Type B pancreatic cell (in vitro differentiated cells): ENCODE measurements around the gene NTN5. TPM values are rescaled to one million over a fixed set of nuclear protein-coding genes. Genes with fewer than 3 reads are reported as not detected.

Experiments used
- DNase-seq: peaks from one replicate; pipeline ENCODE4 v3.0.0; 2021; ENCODE audit warnings: mixed read lengths; ENCODE audit not compliant: unreplicated experiment; ENCODE audit errors: extremely low spot score
- H3K27ac Mint-ChIP-seq: 2 replicates; pipeline ENCODE4 v1.8.0; 2021; ENCODE audit warnings: mild to moderate bottlenecking, mixed read lengths
- H3K27me3 Mint-ChIP-seq: 2 replicates; pipeline ENCODE4 v1.8.0; 2021; ENCODE audit warnings: mixed read lengths
- H3K36me3 Mint-ChIP-seq: 2 replicates; pipeline ENCODE4 v1.8.0; 2021; ENCODE audit warnings: mixed read lengths
- H3K4me1 Mint-ChIP-seq: one replicate; pipeline ENCODE4 v1.8.0; 2021; ENCODE audit warnings: mixed read lengths; ENCODE audit not compliant: unreplicated experiment
- H3K4me3 Mint-ChIP-seq: 2 replicates; pipeline ENCODE4 v1.8.0; 2021; ENCODE audit warnings: mild to moderate bottlenecking, mixed read lengths
- H3K9me3 Mint-ChIP-seq: 2 replicates; pipeline ENCODE4 v1.8.0; 2021; ENCODE audit warnings: mixed read lengths
- CTCF ChIP-seq: fragments of 200-600 bp; sonication (generic); conservative IDR thresholded peaks from 2 replicates; pipeline ENCODE4 v1.5.0; 2021; ENCODE audit warnings: antibody characterized with exemption, mild to moderate bottlenecking
- total RNA-seq: library from RNA; stranded (reverse); gene quantifications from 2 replicates; pipeline ENCODE4 v1.2.1, GENCODE V29; 2021; ENCODE audit warnings: low replicate concordance

The NTN5 gene
- total RNA-seq, 1 donor from 2014 or later, result 1.2 TPM

GRCh38 chr19:48669903-48670668 is 2.7 kb downstream of the NTN5 start:
- H3K9me3 Mint-ChIP-seq, result no peaks in the 10 kb centered on the region
- peaks cover 13% of the 10 kb centered on the region for H3K4me1 Mint-ChIP-seq
- no peak for DNase-seq
- H3K27me3 Mint-ChIP-seq, result peaks cover 2% of the 10 kb centered on the region
- no peak overlapping the region for H3K4me3 Mint-ChIP-seq
- no peaks in the 10 kb centered on the region for H3K36me3 Mint-ChIP-seq
- H3K27ac Mint-ChIP-seq, result no peak overlapping the region
- TF ChIP-seq CTCF, result no peak

GRCh38 chr19:48668761-48669160 is 4.1 kb downstream of the NTN5 start:
- no peak overlapping the region for H3K27ac Mint-ChIP-seq
- H3K36me3 Mint-ChIP-seq, result no peaks in the 10 kb centered on the region
- H3K9me3 Mint-ChIP-seq, result no peaks in the 10 kb centered on the region
- DNase-seq, result no peak
- no peak for TF ChIP-seq CTCF
- H3K4me3 Mint-ChIP-seq, result no peak overlapping the region
- H3K27me3 Mint-ChIP-seq, result no peaks in the 10 kb centered on the region
- peaks cover 8% of the 10 kb centered on the region for H3K4me1 Mint-ChIP-seq

- Mint-ChIP-seq H3K4me1 (peaks cover 7% of the 10 kb centered on the region), H3K27me3 (no peaks in the 10 kb centered on the region), H3K9me3 (no peaks in the 10 kb centered on the region), H3K27ac (no peak overlapping the region), H3K36me3 (no peaks in the 10 kb centered on the region), H3K4me3 (no peak overlapping the region)
- no peak for DNase-seq
- no peak for TF ChIP-seq CTCF
These were observed 4.5 kb downstream of the NTN5 start for GRCh38 chr19:48668332-48668731.

GRCh38 chr19:48665786-48666185 is 7.0 kb downstream of the NTN5 start:
- Mint-ChIP-seq H3K4me3 (no peak overlapping the region), H3K27me3 (no peaks in the 10 kb centered on the region), H3K4me1 (peaks cover 5% of the 10 kb centered on the region), H3K27ac (no peak overlapping the region), H3K36me3 (no peaks in the 10 kb centered on the region), H3K9me3 (no peaks in the 10 kb centered on the region)
- no peak for TF ChIP-seq CTCF
- DNase-seq, result no peak

GRCh38 chr19:48664476-48664875 is 8.3 kb downstream of the NTN5 start:
- DNase-seq, result no peak
- Mint-ChIP-seq H3K27ac (no peak overlapping the region), H3K9me3 (no peaks in the 10 kb centered on the region), H3K27me3 (no peaks in the 10 kb centered on the region), H3K4me3 (no peak overlapping the region), H3K36me3 (no peaks in the 10 kb centered on the region), H3K4me1 (peaks cover 5% of the 10 kb centered on the region)
- no peak for TF ChIP-seq CTCF
